Smooth muscle cell (in vitro differentiated cells): ENCODE results near the gene FBXO31. TPM values are rescaled to one million over a fixed set of nuclear protein-coding genes. Genes with fewer than 3 reads are reported as not detected.
"Not testable (repeated sequence)": the region's sequence is repeated elsewhere in the genome, so short reads cannot be mapped to it uniquely, and the experiment has no call there.

Source experiments
- DNase-seq: peaks from one replicate; lab custom pipeline; 2025; ENCODE audit not compliant: unreplicated experiment; lab: John Stamatoyannopoulos, UW
- H2AFZ ChIP-seq: fragments of 200-600 bp; sonication (generic); 2 replicates; pipeline ENCODE4 v1.6.0; 2016; ENCODE audit warnings: antibody characterized with exemption, low read depth, mild to moderate bottlenecking
- H3F3A ChIP-seq: fragments of 200-600 bp; sonication (generic); 2 replicates; pipeline ENCODE4 v1.6.0; 2017; ENCODE audit warnings: antibody characterized with exemption, low read depth
- H3K27ac ChIP-seq: fragments of 200-600 bp; sonication (generic); 2 replicates; pipeline ENCODE4 v1.5.1; 2016; ENCODE audit warnings: low read depth, mild to moderate bottlenecking
- H3K27me3 ChIP-seq: fragments of 200-600 bp; sonication (generic); 2 replicates; pipeline ENCODE4 v1.6.1; 2016; ENCODE audit warnings: low read depth, mild to moderate bottlenecking
- H3K36me3 ChIP-seq: fragments of 200-600 bp; sonication (generic); 2 replicates; pipeline ENCODE4 v1.5.1; 2016; ENCODE audit warnings: low read depth
- H3K4me1 ChIP-seq: fragments of 200-600 bp; sonication (generic); 2 replicates; pipeline ENCODE4 v1.5.1; 2016; ENCODE audit warnings: low read depth
- H3K4me2 ChIP-seq: fragments of 200-600 bp; sonication (generic); 2 replicates; pipeline ENCODE4 v1.6.0; 2016; ENCODE audit warnings: mild to moderate bottlenecking
- H3K4me3 ChIP-seq: fragments of 200-600 bp; sonication (generic); 2 replicates; pipeline ENCODE4 v1.5.1; 2016; ENCODE audit warnings: mild to moderate bottlenecking
- H3K79me2 ChIP-seq: fragments of 200-600 bp; sonication (generic); 2 replicates; pipeline ENCODE4 v1.6.0; 2016; ENCODE audit warnings: low read depth, mild to moderate bottlenecking
- H3K9ac ChIP-seq: fragments of 200-600 bp; sonication (generic); 2 replicates; pipeline ENCODE4 v1.6.0; 2016; ENCODE audit warnings: low read depth
- H3K9me3 ChIP-seq: fragments of 200-600 bp; sonication (generic); replicated peaks from 2 replicates; pipeline ENCODE4 v1.5.1; 2016; ENCODE audit warnings: low read depth
- H4K20me1 ChIP-seq: fragments of 200-600 bp; sonication (generic); 2 replicates; pipeline ENCODE4 v1.6.0; 2016; ENCODE audit warnings: low read depth
- WGBS: methylation state at CpG from one replicate; pipeline ENCODE4 v1.1.7; 2016; ENCODE audit warnings: low lambda C conversion rate; 5-methylcytosine and 5-hydroxymethylcytosine counted together
- polyA plus RNA-seq: library from polyadenylated mRNA; unstranded; fragments of >200 nt; fragmentation: Nextera tagmentation; extraction: Ambion mirVana; gene quantifications from 2 replicates; pipeline ENCODE4 v1.2.1, GENCODE V29; 2016
- total RNA-seq: library from RNA; depleted of rRNA; stranded (reverse); fragments of >200 nt; gene quantifications from 2 replicates; pipeline ENCODE4 v1.2.3, GENCODE V29; 2014
- TF ChIP-seq, protein P1 (sequence below): fragments of 200-600 bp; sonication (generic); IDR thresholded peaks from 2 replicates; pipeline ENCODE4 v1.5.1; 2017; ENCODE audit warnings: borderline replicate concordance, mild to moderate bottlenecking, antibody characterized with exemption; ENCODE audit not compliant: insufficient read depth, poor library complexity, severe bottlenecking

The FBXO31 gene
- total and polyA plus RNA-seq, 2 experiments from 2014 or later = 13.9 to 25.6 TPM

DNA sequence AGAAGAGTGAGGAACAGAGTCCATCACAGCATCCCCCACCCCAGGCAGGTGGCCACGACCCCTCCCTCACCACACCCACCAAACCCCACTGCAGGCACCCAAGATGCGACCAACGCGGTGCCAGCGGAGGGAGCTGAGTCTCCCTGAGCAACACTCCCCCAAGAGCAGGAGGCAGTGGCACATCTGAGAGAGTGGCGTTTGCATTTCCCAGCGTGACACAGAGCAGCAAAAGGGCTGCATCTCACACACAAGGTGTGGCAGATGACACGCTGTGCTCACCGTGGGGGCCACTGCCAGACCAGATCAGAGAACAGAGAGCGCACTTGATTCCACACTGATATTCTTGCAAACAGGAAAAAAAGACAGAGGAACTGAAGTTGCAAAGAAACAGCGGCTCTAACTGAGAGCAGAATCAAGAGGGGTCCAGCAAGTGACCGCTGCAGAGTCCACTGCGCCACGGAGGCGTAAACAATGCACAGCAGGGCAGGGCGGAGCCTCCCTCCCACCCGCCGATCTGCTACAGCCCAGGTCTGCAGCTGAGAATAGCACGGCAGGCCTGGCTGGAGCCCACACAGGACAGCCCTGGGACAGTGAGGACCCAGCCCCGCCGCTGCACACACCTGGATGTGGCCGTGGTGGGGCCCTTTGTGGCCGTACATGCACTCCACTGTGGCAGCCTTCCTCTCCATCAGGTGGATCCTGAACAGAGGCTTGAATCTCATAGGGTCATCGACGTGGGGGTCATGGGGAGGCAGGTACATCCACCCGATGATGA is 40.4 kb downstream of the FBXO31 start:
- no peak overlapping the region for H3K4me2 ChIP-seq
- no peaks in the 10 kb centered on the region for H3F3A ChIP-seq
- no peaks in the 10 kb centered on the region for H3K9me3 ChIP-seq
- WGBS = 95% methylated on average over 26 of the region's 26 CpGs
- peaks cover 48% of the 10 kb centered on the region for H4K20me1 ChIP-seq
- H3K36me3 ChIP-seq = no peaks in the 10 kb centered on the region
- H3K27ac ChIP-seq = no peak overlapping the region
- no peaks in the 10 kb centered on the region for H3K79me2 ChIP-seq
- H3K4me3 ChIP-seq = no peak overlapping the region
- H3K4me1 ChIP-seq = no peaks in the 10 kb centered on the region
- H3K9ac ChIP-seq = no peak overlapping the region
- no peak for DNase-seq
- H3K27me3 ChIP-seq = no peaks in the 10 kb centered on the region
- H2AFZ ChIP-seq = no peak overlapping the region
- TF ChIP-seq, protein P1, sequence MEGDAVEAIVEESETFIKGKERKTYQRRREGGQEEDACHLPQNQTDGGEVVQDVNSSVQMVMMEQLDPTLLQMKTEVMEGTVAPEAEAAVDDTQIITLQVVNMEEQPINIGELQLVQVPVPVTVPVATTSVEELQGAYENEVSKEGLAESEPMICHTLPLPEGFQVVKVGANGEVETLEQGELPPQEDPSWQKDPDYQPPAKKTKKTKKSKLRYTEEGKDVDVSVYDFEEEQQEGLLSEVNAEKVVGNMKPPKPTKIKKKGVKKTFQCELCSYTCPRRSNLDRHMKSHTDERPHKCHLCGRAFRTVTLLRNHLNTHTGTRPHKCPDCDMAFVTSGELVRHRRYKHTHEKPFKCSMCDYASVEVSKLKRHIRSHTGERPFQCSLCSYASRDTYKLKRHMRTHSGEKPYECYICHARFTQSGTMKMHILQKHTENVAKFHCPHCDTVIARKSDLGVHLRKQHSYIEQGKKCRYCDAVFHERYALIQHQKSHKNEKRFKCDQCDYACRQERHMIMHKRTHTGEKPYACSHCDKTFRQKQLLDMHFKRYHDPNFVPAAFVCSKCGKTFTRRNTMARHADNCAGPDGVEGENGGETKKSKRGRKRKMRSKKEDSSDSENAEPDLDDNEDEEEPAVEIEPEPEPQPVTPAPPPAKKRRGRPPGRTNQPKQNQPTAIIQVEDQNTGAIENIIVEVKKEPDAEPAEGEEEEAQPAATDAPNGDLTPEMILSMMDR = no peak

DNA sequence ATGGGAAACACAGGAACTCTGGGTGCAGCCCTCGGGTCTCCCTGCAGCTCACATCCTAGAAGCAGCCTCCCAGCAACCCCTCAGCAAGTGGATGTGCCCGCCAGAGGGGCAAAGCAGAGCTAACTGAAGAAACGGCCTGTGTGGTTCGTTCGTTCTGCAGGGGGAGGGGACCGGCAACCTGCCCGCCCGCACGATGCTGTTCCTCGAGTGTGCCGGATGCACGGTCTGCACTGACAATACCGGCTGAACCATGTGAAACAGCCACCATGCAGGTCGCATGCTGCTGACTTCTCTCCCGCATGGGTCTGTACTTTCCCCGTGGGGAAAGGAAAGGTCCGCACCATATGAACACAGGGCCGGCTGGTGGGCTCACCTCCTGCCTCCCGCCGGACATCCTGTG is 41.1 kb downstream of the FBXO31 start:
- Histone ChIP-seq H3K9me3 (no peaks in the 10 kb centered on the region), H3K9ac (no peak overlapping the region), H3K27ac (no peak overlapping the region), H3K4me1 (no peaks in the 10 kb centered on the region), H3K36me3 (no peaks in the 10 kb centered on the region), H3F3A (no peaks in the 10 kb centered on the region), H2AFZ (no peak overlapping the region), H3K4me2 (no peak overlapping the region), H3K79me2 (no peaks in the 10 kb centered on the region), H3K27me3 (no peaks in the 10 kb centered on the region), H3K4me3 (no peak overlapping the region), H4K20me1 (peaks cover 46% of the 10 kb centered on the region)
- no peak for DNase-seq
- WGBS = 95% methylated on average over 20 of the region's 20 CpGs
- TF ChIP-seq, protein P1 = no peak

DNA sequence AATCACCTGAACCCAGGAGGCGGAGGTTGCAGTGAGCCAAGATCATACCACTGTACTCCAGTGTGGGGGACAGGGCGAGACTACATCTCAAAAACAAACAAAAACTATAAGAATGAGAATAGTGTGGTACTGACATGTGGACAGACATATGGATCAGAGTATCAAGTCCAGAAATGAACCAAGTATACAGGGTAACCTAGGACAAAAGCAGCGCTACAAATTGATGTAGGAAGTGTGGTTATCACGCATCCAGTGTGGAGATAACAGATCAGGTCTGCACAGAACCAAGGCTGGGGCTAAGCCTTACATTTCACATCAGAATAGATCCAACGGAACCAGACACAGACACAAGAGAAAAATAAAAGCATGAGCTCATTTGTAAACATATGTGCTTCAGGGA is 43.4 kb downstream of the FBXO31 start:
- no peak for DNase-seq
- H3K27me3 ChIP-seq = no peaks in the 10 kb centered on the region
- H3F3A ChIP-seq = no peaks in the 10 kb centered on the region
- 98% methylated on average over 5 of the region's 5 CpGs for WGBS
- no peak overlapping the region for H3K4me2 ChIP-seq
- no peak overlapping the region for H3K4me3 ChIP-seq
- no peaks in the 10 kb centered on the region for H3K79me2 ChIP-seq
- no peaks in the 10 kb centered on the region for H3K9me3 ChIP-seq
- H3K27ac ChIP-seq = no peak overlapping the region
- no peak overlapping the region for H2AFZ ChIP-seq
- TF ChIP-seq, protein P1 = no peak
- no peak overlapping the region for H3K9ac ChIP-seq
- peaks cover 45% of the 10 kb centered on the region for H4K20me1 ChIP-seq
- no peaks in the 10 kb centered on the region for H3K4me1 ChIP-seq
- no peaks in the 10 kb centered on the region for H3K36me3 ChIP-seq

GRCh38 chr16:87339724-87340105 is 43.9 kb downstream of the FBXO31 start:
- not testable (repeated sequence) for DNase-seq, H3K9me3 ChIP-seq, H3K4me2 ChIP-seq, H3K4me1 ChIP-seq, H3K9ac ChIP-seq, H3K27me3 ChIP-seq, H3K79me2 ChIP-seq, H3F3A ChIP-seq, H3K36me3 ChIP-seq, H2AFZ ChIP-seq, H3K4me3 ChIP-seq, H3K27ac ChIP-seq
- WGBS = 97% methylated on average over 11 of the region's 11 CpGs
- H4K20me1 ChIP-seq = peaks cover 41% of the 10 kb centered on the region
